Hepatocyte (in vitro differentiated cells): ENCODE results near the gene COL28A1. TPM values are rescaled to one million over a fixed set of nuclear protein-coding genes. Genes with fewer than 3 reads are reported as not detected.

Source experiments
- DNase-seq: peaks from one replicate; pipeline ENCODE4 v3.0.0-alpha.2; 2016; ENCODE audit warnings: low spot score
- H2AFZ ChIP-seq: fragments of 200-600 bp; sonication (generic); 2 replicates; pipeline ENCODE4 v1.6.0; 2016; ENCODE audit warnings: antibody characterized with exemption, mild to moderate bottlenecking
- H3K27ac ChIP-seq: fragments of 200-600 bp; sonication (generic); 2 replicates; pipeline ENCODE4 v1.5.1; 2016; ENCODE audit warnings: mild to moderate bottlenecking
- H3K27me3 ChIP-seq: fragments of 200-600 bp; sonication (generic); 2 replicates; pipeline ENCODE4 v1.6.1; 2016
- H3K36me3 ChIP-seq: fragments of 200-600 bp; sonication (generic); replicated peaks from 2 replicates; pipeline ENCODE4 v1.5.1; 2016; ENCODE audit warnings: low read depth; ENCODE audit not compliant: insufficient read depth
- H3K4me1 ChIP-seq: fragments of 200-600 bp; sonication (generic); 2 replicates; pipeline ENCODE4 v1.5.1; 2016; ENCODE audit warnings: mild to moderate bottlenecking, moderate library complexity; ENCODE audit not compliant: insufficient read depth
- H3K4me2 ChIP-seq: fragments of 200-600 bp; sonication (generic); 2 replicates; pipeline ENCODE4 v1.6.0; 2016
- H3K4me3 ChIP-seq: fragments of 200-600 bp; sonication (generic); 2 replicates; pipeline ENCODE4 v1.5.1; 2016; ENCODE audit warnings: mild to moderate bottlenecking
- H3K79me2 ChIP-seq: fragments of 200-600 bp; sonication (generic); 2 replicates; pipeline ENCODE4 v1.6.0; 2017; ENCODE audit warnings: mild to moderate bottlenecking
- H3K9me2 ChIP-seq: fragments of 200-600 bp; sonication (generic); replicated peaks from 2 replicates; pipeline ENCODE4 v1.6.0; 2017; ENCODE audit warnings: mild to moderate bottlenecking; ENCODE audit not compliant: insufficient read depth
- H3K9me3 ChIP-seq: fragments of 200-600 bp; sonication (generic); 2 replicates; pipeline ENCODE4 v1.5.1; 2016; ENCODE audit warnings: low read depth, mild to moderate bottlenecking
- H4K20me1 ChIP-seq: fragments of 200-600 bp; sonication (generic); 2 replicates; pipeline ENCODE4 v1.6.0; 2016; ENCODE audit warnings: mild to moderate bottlenecking; ENCODE audit not compliant: insufficient read depth, poor library complexity, severe bottlenecking
- EZH2 ChIP-seq: fragments of 200-600 bp; sonication (generic); IDR thresholded peaks from 2 replicates; pipeline ENCODE4 v1.6.1; 2016; ENCODE audit warnings: antibody characterized with exemption, mild to moderate bottlenecking, borderline replicate concordance
- EZH2phosphoT487 ChIP-seq: fragments of 200-600 bp; sonication (generic); IDR thresholded peaks from one replicate; pipeline ENCODE4 v1.6.1; 2018; ENCODE audit warnings: antibody characterized with exemption, mild to moderate bottlenecking, low read depth, moderate library complexity; ENCODE audit not compliant: unreplicated experiment, severe bottlenecking
- WGBS: methylation state at CpG from one replicate; pipeline ENCODE4 v1.1.6; 2016; ENCODE audit warnings: low lambda C conversion rate; ENCODE audit errors: missing lambda C conversion rate; 5-methylcytosine and 5-hydroxymethylcytosine counted together
- polyA plus RNA-seq: library from polyadenylated mRNA; unstranded; fragments of >200 nt; fragmentation: Nextera tagmentation; extraction: Ambion mirVana; gene quantifications from 2 replicates; pipeline ENCODE4 v1.2.1, GENCODE V29; 2016
- total RNA-seq: library from RNA; depleted of rRNA; stranded (reverse); fragments of >200 nt; gene quantifications from 2 replicates; pipeline ENCODE4 v1.2.3, GENCODE V29; 2014
- TF ChIP-seq, protein P1 (sequence below): fragments of 200-600 bp; sonication (generic); IDR thresholded peaks from 2 replicates; pipeline ENCODE4 v1.5.1; 2016; ENCODE audit warnings: antibody characterized with exemption, mild to moderate bottlenecking; ENCODE audit not compliant: poor library complexity

COL28A1 gene
- total and polyA plus RNA-seq, 2 experiments from 2014 or later, result 0.28 to 0.47 TPM

DNA sequence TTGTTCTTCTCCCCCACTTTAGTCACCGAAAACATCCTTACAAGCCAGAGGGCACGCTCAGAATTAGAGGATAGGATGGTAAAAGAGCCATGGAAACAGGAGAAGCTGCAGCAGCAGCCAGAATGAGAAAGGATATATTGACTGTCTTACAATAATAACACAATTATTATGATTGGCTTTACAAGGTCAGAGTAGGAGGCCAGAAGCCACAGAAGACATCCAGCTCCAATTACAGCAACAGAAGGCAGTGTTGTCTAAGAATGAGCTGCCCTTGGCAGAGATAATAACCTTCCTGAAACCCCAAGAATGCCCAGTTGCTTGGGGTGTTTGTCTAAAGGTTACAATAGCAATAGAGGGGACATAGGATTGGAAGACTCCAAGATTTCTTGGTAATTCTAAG lies 184.5 kb downstream of the COL28A1 start:
- H3K36me3 ChIP-seq, result no peaks in the 10 kb centered on the region
- no peak overlapping the region for H3K27ac ChIP-seq
- H3K27me3 ChIP-seq, result no peaks in the 10 kb centered on the region
- no peak overlapping the region for H3K4me3 ChIP-seq
- no peak overlapping the region for H2AFZ ChIP-seq
- 46% methylated on average over 2 of the region's 2 CpGs for WGBS
- H3K9me3 ChIP-seq, result no peaks in the 10 kb centered on the region
- no peaks in the 10 kb centered on the region for H3K9me2 ChIP-seq
- no peaks in the 10 kb centered on the region for H3K79me2 ChIP-seq
- H4K20me1 ChIP-seq, result no peaks in the 10 kb centered on the region
- H3K4me2 ChIP-seq, result no peak overlapping the region
- TF ChIP-seq EZH2phosphoT487 (no peak), EZH2 (no peak)
- TF ChIP-seq, protein P1, sequence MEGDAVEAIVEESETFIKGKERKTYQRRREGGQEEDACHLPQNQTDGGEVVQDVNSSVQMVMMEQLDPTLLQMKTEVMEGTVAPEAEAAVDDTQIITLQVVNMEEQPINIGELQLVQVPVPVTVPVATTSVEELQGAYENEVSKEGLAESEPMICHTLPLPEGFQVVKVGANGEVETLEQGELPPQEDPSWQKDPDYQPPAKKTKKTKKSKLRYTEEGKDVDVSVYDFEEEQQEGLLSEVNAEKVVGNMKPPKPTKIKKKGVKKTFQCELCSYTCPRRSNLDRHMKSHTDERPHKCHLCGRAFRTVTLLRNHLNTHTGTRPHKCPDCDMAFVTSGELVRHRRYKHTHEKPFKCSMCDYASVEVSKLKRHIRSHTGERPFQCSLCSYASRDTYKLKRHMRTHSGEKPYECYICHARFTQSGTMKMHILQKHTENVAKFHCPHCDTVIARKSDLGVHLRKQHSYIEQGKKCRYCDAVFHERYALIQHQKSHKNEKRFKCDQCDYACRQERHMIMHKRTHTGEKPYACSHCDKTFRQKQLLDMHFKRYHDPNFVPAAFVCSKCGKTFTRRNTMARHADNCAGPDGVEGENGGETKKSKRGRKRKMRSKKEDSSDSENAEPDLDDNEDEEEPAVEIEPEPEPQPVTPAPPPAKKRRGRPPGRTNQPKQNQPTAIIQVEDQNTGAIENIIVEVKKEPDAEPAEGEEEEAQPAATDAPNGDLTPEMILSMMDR, result no peak
- no peaks in the 10 kb centered on the region for H3K4me1 ChIP-seq
- no peak for DNase-seq

DNA sequence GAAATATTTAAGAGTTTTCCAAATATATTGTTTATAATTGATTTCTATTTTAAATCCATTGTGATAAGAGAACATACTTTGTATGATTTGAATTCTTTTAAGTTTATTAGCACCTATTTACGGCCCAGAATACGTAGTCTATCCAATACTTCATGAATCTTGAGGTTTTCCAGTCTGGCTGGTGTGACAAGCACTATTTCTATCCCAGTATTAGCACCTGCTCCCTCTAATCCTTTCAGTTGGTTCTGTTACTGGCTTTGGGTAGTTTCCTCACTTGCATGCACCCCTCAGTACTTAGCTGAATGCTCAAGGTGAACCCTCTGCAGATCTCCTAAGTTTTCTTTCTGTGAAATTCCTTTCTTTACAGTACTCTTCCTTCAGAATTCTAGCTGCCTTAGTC lies 186.5 kb downstream of the COL28A1 start:
- H4K20me1 ChIP-seq, result no peaks in the 10 kb centered on the region

DNA sequence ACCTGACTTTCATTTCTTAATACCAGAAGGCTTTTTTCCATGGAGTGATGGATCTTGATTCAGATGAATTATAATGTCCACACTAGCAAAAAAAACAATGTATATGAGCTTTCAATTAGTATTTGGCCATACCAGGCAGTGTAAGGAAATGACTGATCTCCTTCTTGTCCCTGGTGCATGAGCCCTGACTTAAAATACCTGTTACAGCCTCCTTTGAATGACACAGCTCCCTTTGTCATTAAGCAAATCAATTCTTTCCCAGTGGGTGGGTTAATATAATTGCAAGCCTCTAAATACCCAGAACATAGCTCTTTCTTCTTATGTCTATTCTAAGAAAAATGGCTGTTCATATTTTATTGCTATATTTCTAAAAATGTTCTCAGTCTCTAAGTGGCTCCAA lies 188.6 kb downstream of the COL28A1 start:
- Histone ChIP-seq H3K4me3 (no peak overlapping the region), H3K9me2 (no peaks in the 10 kb centered on the region), H3K27me3 (no peaks in the 10 kb centered on the region), H3K79me2 (no peaks in the 10 kb centered on the region), H3K27ac (no peak overlapping the region), H2AFZ (no peak overlapping the region), H3K4me1 (no peaks in the 10 kb centered on the region), H3K4me2 (no peak overlapping the region), H3K36me3 (no peaks in the 10 kb centered on the region), H4K20me1 (no peaks in the 10 kb centered on the region), H3K9me3 (no peaks in the 10 kb centered on the region)
- TF ChIP-seq, protein P1, result no peak
- no peak for TF ChIP-seq EZH2phosphoT487
- no peak for TF ChIP-seq EZH2
- no peak for DNase-seq

More for the DNA sequence above, 186.5 kb downstream of the COL28A1 start:
- Histone ChIP-seq H3K27me3 (no peaks in the 10 kb centered on the region), H3K79me2 (no peaks in the 10 kb centered on the region), H3K36me3 (no peaks in the 10 kb centered on the region), H3K9me3 (no peaks in the 10 kb centered on the region), H3K9me2 (no peaks in the 10 kb centered on the region), H3K4me2 (no peak overlapping the region), H3K27ac (no peak overlapping the region), H2AFZ (no peak overlapping the region), H3K4me3 (no peak overlapping the region), H3K4me1 (no peaks in the 10 kb centered on the region)
- TF ChIP-seq EZH2 (no peak), EZH2phosphoT487 (no peak)
- TF ChIP-seq, protein P1, result no peak
- 87% methylated on average over 2 of the region's 2 CpGs for WGBS
- DNase-seq, result no peak

DNA sequence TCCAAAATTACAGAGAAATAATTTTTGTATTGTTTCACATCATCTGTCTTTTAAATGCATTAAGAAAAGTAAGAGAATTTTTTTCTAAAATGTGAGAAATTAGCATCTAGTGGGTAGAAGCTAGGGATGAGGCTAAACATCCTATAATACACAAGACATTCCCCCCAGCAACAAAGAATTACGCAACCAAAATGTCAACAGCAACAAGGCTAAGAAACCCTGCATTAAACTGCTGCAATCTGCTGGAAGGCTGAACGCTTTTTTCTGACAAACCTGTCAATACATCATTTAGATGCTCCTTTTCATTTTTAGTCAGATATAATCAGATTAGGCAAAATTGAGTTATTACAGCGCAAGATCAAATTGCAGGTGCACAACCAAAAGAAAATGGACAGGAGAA lies 191.1 kb downstream of the COL28A1 start:
- H3K4me2 ChIP-seq, result no peak overlapping the region
- no peak for DNase-seq
- no peaks in the 10 kb centered on the region for H3K4me1 ChIP-seq
- H3K27me3 ChIP-seq, result no peaks in the 10 kb centered on the region
- H2AFZ ChIP-seq, result no peak overlapping the region
- 86% methylated on average over 3 of the region's 3 CpGs for WGBS
- no peaks in the 10 kb centered on the region for H3K79me2 ChIP-seq
- H3K4me3 ChIP-seq, result no peak overlapping the region
- no peaks in the 10 kb centered on the region for H3K9me3 ChIP-seq
- H4K20me1 ChIP-seq, result no peaks in the 10 kb centered on the region
- no peaks in the 10 kb centered on the region for H3K36me3 ChIP-seq
- H3K27ac ChIP-seq, result no peak overlapping the region
- H3K9me2 ChIP-seq, result no peaks in the 10 kb centered on the region
- TF ChIP-seq EZH2 (no peak), EZH2phosphoT487 (no peak)
- TF ChIP-seq, protein P1, result no peak
